Pancreas (tissue), 10 donors: ENCODE results near the gene GTPBP1. TPM values are rescaled to one million over a fixed set of nuclear protein-coding genes. Genes with fewer than 3 reads are reported as not detected.
A peak's percentile ranks its signal among the peaks of the same experiment; 100 is the strongest.

Experiments
- ATAC-seq, 4 donors: fragments of 200-7000 bp; cut with Tn5 transposase; one replicate each; pipeline versions ENCODE4 v1.8.0 to v1.9.1; 2020; ENCODE audit warnings: mild to moderate bottlenecking in 4 of 4, moderate library complexity in 4 of 4
- DNase-seq, 6 donors: peaks; one replicate each; pipeline ENCODE4 v3.0.0-alpha.2; 2020
- FAIRE-seq: peaks from 2 replicates; lab custom pipeline; 2012; peaks lifted over from hg19 to GRCh38; lab: Jason Lieb, UNC
- H3K27ac ChIP-seq, 4 donors: fragments of 200-600 bp; sonication (generic); 1 replicate in 3 of 4; 2 replicates in 1 of 4; pipeline versions ENCODE4 v1.5.0 to v1.8.0; 2020
- H3K27me3 ChIP-seq, 4 donors: fragments of 200-600 bp; one replicate each; pipeline ENCODE4 v1.8.0; 2021
- H3K36me3 ChIP-seq, 3 donors: fragments of 200-600 bp; sonication (generic) in 1 of 3; one replicate each; pipeline versions ENCODE4 v1.5.0 to v1.8.0; 2020 to 2021
- H3K4me1 ChIP-seq, 3 donors: fragments of 200-600 bp; one replicate each; pipeline ENCODE4 v1.8.0; 2021
- H3K4me3 ChIP-seq, 4 donors: fragments of 200-600 bp; sonication (generic) in 2 of 4; one replicate each; pipeline versions ENCODE4 v1.5.0 to v1.8.0; 2020 to 2021
- H3K9me3 ChIP-seq, 4 donors: fragments of 200-600 bp; one replicate each; pipeline ENCODE4 v1.8.0; 2021
- CTCF ChIP-seq, 4 donors: fragments of 200-600 bp; sonication (generic) in 3 of 4; IDR thresholded peaks; one replicate each; pipeline versions ENCODE4 v1.5.0 to v1.8.0; 2021; ENCODE audit warnings: antibody characterized with exemption in 4 of 4
- WGBS, 2 donors: extraction: QIAGEN DNeasy Blood & Tissue Kit; methylation state at CpG; one replicate each; pipeline ENCODE4 v1.1.7; 2013; 5-methylcytosine and 5-hydroxymethylcytosine counted together
- intact Hi-C, 3 donors: fragments of 100-400 bp; cut with DNase I; formaldehyde crosslinking; loops; one replicate each; pipeline versions ENCODE4 v1.11.1 to v1.14.2; 2022
- polyA plus RNA-seq, 2 donors: library from polyadenylated mRNA; stranded (reverse); fragments of 200-250 nt; gene quantifications; one replicate each; pipeline ENCODE4 v1.2.3, GENCODE V29; 2013
- total RNA-seq, 6 donors: library from RNA; stranded (reverse); fragmentation: NEBNext Ultra II Directional in 4 of 6; extraction: Animal tissue kit (Norgen Biotek cat#: 25700) in 4 of 6; gene quantifications; one replicate each; pipeline versions ENCODE4 v1.2.1 to v1.2.4, GENCODE V29; 2021 to 2023
- donor health status: healthy with polysubstance abuse.
- donor health status: DM: no; HTN: no; CAD: no; lungs with moderate emphysema.
- donor health status: DM: no; HTN: no; CAD: no.
- donor health status: control.
- donor health status: control.
- donor health status: Bipolar disorder and iron deficiency.
- donor health status: DM: yes; HTN: yes; CAD: no.
- donor health status: DM: no; HTN: no; CAD: no.
- donor health status: DM: no; HTN: no; CAD: no.
- donor health status: DM: yes; HTN: yes; CAD: no.

The GTPBP1 gene
- total and polyA plus RNA-seq, 8 donors, result 14.7 to 36.0 (median 28.3) TPM

- no peak for FAIRE-seq
- Histone ChIP-seq H3K36me3 (peaks cover 0 to under 1% (median 0%) of the 10 kb centered on the region in 3 donors), H3K4me1 (peaks cover 27 to 33% (median 28%) of the 10 kb centered on the region in 3 donors), H3K27me3 (no peaks in the 10 kb centered on the region), H3K4me3 (no peak overlapping the region), H3K27ac (no peak overlapping the region), H3K9me3 (no peaks in the 10 kb centered on the region)
- intact Hi-C loops, result no loop called here
- TF ChIP-seq CTCF (IDR thresholded peaks at IDR 0.05), result no peak
- no peak for DNase-seq
- no peak for ATAC-seq
- WGBS, 2 donors, result 86 to 88% methylated on average over 2 of the region's 2 CpGs
Measured at GRCh38 chr22:38694049-38694448, 11.7 kb upstream of the GTPBP1 start.

GRCh38 chr22:38694940-38695339 is 10.8 kb upstream of the GTPBP1 start:
- Histone ChIP-seq H3K4me1 (peaks cover 32 to 39% (median 33%) of the 10 kb centered on the region in 3 donors), H3K4me3 (no peak overlapping the region), H3K27ac (peak overlapping the region in 2 of 4 donors; percentile 15 to 47), H3K36me3 (no peaks in the 10 kb centered on the region), H3K9me3 (no peaks in the 10 kb centered on the region), H3K27me3 (no peaks in the 10 kb centered on the region)
- intact Hi-C loops, result no loop called here
- TF ChIP-seq CTCF (IDR thresholded peaks at IDR 0.05), result no peak
- FAIRE-seq (no peak), DNase-seq (no peak), ATAC-seq (no peak)
- 75 to 85% methylated on average over 3 of the region's 3 CpGs for WGBS, 2 donors

DNA sequence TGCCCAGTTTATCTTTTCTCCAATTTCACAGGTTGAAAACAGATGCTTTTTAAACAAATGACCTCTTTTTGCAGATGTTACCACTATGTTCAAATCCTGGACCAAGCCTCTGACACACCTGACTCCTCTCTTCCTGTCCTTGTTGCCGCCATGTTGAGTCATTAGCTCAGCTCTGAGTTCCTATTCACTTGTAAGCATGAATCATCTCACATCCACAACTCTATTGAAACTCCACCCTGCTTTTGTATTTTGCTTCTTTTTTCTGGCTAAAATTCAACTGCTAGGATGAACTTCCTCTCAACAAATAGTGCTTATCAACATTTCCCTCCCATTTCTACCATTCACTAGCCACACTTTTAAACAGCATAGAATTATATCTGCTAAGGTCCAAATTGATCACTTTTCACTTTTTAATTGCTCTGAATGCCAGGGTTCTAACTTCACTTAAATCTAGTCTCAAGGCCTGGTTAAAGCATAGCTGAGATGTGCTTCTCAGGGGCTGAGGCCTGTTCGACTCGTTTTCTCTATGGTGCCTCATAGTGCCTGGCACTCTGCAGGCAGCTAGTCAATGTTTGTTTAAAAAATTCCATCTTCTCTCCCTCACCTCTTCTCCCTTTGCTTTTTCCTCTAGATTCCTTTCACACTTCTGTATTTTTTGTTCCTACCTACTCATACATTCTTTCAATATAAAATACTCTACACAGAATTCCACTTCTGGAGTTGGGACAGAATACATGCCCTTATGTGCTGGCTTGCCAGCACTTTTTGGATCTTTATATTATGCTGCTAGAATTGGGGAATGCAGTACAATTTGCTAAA is 8.9 kb upstream of the GTPBP1 start:
- Histone ChIP-seq H3K9me3 (no peaks in the 10 kb centered on the region), H3K4me1 (peaks cover 32 to 39% (median 37%) of the 10 kb centered on the region in 3 donors), H3K27me3 (no peaks in the 10 kb centered on the region), H3K36me3 (no peaks in the 10 kb centered on the region), H3K27ac (peak overlapping the region in 3 of 4 donors; percentile 1 to 68 (median 58)), H3K4me3 (peak overlapping the region in 1 of 4 donors; percentile 6)
- no peak for DNase-seq
- peak in 2 of 4 donors; percentile 7 to 17 for ATAC-seq
- WGBS, 2 donors, result 33 to 34% methylated on average over 3 of the region's 3 CpGs
- intact Hi-C loops, result no loop called here
- no peak for FAIRE-seq
- TF ChIP-seq CTCF (IDR thresholded peaks at IDR 0.05), result no peak

DNA sequence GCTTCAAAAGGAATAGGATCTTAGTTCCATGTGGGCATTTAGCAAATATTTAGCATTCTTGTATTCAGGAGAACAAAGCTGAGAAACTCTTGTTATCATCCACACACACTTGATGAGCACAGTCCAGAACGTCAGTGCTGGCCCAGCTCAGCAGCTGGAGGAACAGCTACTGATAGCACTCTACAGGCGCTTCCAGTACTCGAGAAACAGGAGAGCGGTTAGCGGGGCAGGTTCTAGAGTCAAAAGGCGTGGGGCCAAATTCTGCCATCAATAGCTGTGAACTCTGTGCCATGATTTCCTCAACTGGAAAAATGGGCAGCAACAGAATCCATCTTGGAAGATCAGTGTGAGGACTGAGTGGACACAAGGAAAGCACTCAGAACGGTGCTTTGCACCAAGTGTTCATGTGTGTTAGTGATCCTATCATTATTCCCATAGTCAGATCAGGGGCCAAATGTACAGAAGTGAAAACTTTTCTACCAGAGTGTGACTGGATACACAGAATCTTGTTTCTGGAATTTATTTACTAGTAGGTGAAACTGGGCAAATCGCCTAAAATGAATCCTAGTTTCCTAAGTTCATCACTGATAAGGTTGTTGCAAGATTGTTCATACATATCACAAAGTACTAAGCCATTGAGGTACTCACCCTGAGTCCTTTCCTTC is 8.2 kb upstream of the GTPBP1 start:
- TF ChIP-seq CTCF (IDR thresholded peaks at IDR 0.05), result no peak
- Histone ChIP-seq H3K4me1 (peaks cover 32 to 39% (median 37%) of the 10 kb centered on the region in 3 donors), H3K9me3 (no peaks in the 10 kb centered on the region), H3K27ac (peak overlapping the region in 2 of 4 donors; percentile 58 to 68), H3K27me3 (no peaks in the 10 kb centered on the region), H3K36me3 (no peaks in the 10 kb centered on the region), H3K4me3 (peak overlapping the region in 2 of 4 donors; percentile 4 to 6)
- intact Hi-C loops, result no loop called here
- ATAC-seq (no peak), DNase-seq (no peak), FAIRE-seq (no peak)
- 31 to 41% methylated on average over 8 of the region's 8 CpGs for WGBS, 2 donors
